ENCODE results near the gene PHLDB3.

DNA sequence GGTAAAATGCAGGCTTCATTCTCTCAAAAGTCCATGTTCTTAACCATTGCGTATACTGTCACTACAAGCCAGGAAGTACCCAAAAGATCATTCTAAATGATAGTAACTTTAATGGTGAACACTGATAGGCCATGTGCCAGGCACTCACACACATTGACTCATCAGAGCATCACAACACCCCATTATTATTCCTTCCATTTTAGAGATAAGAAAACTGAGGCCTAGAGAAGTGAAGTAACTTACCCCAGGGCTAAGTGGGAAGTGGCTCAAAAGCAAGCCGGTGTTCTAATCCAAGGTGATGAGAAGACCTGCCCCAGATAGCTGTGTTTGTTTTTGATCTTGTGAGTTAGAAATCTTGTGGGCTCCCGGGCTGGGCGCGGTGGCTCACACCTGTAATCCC, 1.4 kb upstream of the PHLDB3 start:
- no peak for TF ChIP-seq EZH2 (IDR thresholded peaks at IDR 0.05; ENCODE audit: insufficient read depth, low read length)
- TF ChIP-seq, protein P1, sequence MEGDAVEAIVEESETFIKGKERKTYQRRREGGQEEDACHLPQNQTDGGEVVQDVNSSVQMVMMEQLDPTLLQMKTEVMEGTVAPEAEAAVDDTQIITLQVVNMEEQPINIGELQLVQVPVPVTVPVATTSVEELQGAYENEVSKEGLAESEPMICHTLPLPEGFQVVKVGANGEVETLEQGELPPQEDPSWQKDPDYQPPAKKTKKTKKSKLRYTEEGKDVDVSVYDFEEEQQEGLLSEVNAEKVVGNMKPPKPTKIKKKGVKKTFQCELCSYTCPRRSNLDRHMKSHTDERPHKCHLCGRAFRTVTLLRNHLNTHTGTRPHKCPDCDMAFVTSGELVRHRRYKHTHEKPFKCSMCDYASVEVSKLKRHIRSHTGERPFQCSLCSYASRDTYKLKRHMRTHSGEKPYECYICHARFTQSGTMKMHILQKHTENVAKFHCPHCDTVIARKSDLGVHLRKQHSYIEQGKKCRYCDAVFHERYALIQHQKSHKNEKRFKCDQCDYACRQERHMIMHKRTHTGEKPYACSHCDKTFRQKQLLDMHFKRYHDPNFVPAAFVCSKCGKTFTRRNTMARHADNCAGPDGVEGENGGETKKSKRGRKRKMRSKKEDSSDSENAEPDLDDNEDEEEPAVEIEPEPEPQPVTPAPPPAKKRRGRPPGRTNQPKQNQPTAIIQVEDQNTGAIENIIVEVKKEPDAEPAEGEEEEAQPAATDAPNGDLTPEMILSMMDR (IDR thresholded peaks at IDR 0.05; ENCODE audit: insufficient read depth, low read depth, low read length), result no peak

Measured in astrocyte (in vitro differentiated cells and primary cell).